Cardiac fibroblast (primary cell): ENCODE measurements around the gene F3.

Source experiments
- DNase-seq, 2 donors: peaks; one replicate each; pipeline versions ENCODE4 v3.0.0 to v3.0.0-alpha.2; 2010; ENCODE audit warnings: low read depth in 2 of 2
- H3K4me3 ChIP-seq, 2 donors: replicated peaks in 1 of 2; 1 replicate in 1 of 2; 2 replicates in 1 of 2; pipeline ENCODE4 v1.5.1; 2011; ENCODE audit warnings: low read depth in 2 of 2, low read length in 2 of 2, mild to moderate bottlenecking in 2 of 2, moderate library complexity in 1 of 2
- TF ChIP-seq, protein P1 (sequence below): IDR thresholded peaks from one replicate; pipeline ENCODE4 v1.5.1; 2011; ENCODE audit warnings: low read depth, mild to moderate bottlenecking, low read length, inconsistent platforms

Gene F3

DNA sequence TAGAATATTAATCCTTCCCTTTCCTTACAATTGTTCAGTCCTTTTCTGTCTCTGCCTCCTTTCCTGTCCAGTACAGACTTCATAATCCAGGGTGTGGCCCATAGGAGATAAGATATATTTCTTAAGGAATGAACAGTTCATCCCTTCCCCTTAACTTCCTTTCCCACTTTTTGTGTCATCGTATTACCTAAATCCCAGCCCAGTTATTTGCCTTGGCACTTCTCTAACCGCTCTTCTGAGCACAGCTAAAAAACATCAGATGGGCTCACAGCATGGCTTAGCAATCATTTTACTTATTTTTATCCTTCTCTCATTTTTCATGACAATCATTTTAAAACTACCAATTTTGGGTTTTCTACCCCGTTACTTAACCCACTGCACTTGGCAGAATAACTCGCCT, 39.6 kb downstream of the F3 start:
- H3K4me3 ChIP-seq, result no peak overlapping the region
- TF ChIP-seq, protein P1, sequence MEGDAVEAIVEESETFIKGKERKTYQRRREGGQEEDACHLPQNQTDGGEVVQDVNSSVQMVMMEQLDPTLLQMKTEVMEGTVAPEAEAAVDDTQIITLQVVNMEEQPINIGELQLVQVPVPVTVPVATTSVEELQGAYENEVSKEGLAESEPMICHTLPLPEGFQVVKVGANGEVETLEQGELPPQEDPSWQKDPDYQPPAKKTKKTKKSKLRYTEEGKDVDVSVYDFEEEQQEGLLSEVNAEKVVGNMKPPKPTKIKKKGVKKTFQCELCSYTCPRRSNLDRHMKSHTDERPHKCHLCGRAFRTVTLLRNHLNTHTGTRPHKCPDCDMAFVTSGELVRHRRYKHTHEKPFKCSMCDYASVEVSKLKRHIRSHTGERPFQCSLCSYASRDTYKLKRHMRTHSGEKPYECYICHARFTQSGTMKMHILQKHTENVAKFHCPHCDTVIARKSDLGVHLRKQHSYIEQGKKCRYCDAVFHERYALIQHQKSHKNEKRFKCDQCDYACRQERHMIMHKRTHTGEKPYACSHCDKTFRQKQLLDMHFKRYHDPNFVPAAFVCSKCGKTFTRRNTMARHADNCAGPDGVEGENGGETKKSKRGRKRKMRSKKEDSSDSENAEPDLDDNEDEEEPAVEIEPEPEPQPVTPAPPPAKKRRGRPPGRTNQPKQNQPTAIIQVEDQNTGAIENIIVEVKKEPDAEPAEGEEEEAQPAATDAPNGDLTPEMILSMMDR, result no peak
- peak in 1 of 2 donors; percentile 44 for DNase-seq

DNA sequence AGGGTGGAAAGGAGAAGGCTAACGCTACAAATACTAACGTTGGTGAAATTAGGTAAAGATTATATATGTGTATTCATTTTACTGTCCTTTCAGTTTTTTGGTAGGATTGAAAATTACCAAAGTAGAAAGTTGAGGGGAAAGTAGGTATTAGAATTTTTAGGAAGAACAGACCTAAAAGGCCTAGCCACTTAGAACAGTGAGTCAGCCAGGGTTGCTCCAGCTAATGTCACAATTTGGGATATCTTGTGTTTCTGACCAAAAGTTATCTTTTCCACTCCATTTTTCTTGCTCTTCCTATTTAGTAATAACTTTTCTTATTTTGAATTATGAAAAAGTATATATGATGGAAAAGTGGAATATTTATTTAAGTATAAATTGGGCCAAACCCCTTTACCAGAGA, 40.1 kb downstream of the F3 start:
- H3K4me3 ChIP-seq, result no peak overlapping the region
- peak in 1 of 2 donors; percentile 8 for DNase-seq
- TF ChIP-seq, protein P1, result no peak

DNA sequence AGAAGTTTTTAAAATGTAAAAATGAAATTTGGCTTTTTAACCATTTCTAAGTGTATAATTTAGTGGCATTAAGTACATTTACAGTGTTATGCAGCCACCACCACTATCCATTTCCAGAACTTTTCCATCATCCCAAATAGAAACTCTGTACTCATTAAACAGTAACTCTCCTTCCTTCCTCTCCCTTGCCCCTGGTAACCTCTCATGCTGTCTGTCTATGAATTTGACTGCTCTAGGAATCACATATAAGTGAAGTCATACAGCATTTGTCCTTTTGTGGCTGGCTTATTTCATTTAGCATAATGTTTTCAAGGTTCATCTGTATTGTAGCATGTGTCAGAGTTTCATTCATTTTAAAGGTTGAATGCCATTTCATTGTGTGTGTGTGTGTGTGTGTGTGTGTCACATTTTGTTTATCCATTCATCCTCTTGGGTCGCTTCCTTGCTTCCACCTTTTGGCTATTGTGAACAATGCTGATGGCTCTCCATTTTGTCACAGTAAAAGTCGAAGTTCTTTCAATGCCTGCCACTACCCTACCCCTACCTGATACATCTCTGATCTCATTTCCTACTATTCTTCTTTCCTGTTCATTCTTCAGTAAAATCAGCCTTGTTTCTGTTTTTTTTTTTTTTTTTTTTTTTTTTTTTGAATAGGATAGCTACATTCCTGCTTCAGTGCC, 45.3 kb downstream of the F3 start:
- H3K4me3 ChIP-seq, result no peak overlapping the region
- peak in 1 of 2 donors; percentile 12 for DNase-seq
- TF ChIP-seq, protein P1, result no peak

DNA sequence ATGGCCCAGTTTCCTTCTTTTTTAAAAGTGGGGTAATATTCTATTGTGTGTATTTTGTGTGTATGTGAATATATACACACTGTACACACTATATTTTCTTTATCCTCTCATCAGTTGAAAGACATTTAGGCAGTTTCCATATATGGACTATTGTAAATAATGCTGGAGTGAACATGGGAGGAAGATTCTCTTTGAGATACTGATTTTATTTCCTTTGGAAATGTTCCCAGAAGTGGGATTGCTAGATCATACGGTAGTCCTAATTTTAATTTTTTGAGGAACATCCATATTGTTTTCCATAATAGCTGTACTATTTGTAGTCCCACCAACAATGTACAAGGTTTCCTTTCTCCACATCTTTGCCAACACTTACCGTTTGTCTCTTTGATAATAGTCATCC, 51.0 kb downstream of the F3 start:
- TF ChIP-seq, protein P1, result no peak

DNA sequence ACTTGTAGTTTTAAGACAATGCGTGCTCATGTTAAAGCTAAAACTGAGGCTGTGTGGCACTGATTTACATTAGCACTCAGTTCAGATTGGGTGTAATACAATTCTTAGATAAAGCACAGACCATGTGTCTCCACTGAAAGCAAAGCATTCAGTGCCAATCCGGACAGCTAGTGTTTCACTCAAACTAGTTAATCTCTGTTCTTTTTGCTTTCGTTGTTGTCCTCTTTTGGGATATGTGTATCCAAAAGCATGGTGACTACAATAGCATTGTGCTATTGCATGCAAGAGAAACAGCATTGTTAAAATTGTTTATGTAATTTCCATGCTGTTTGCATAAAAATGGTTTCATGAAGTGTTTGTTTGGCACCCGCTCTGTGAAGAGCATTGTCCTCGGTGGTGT, 54.6 kb downstream of the F3 start:
- TF ChIP-seq, protein P1, result no peak

More for the DNA sequence above, 51.0 kb downstream of the F3 start:
- H3K4me3 ChIP-seq, result no peak overlapping the region
- no peak for DNase-seq

DNA sequence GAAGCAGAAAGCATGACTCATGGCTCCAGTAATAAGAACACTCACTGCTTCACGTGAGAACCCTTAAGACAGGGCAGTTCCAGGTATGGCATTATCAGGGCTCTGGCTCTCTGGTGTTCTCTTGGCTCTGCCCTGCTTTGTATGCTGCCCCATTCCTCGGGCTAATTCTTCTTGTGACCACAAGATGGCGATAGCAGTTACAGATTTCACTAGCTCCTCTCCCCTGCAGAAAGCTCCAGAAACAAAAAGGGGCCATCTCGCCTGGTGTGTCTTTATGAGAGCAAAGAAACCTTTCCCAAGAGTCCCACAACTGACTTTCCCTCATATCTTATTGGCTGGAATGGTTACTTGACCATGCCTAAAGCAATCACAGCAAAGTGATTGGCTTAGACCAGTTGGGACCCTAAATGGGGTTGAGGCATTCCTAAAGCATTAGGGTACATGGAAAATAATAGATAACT, 60.1 kb downstream of the F3 start:
- peak; percentile 81 to 83 for DNase-seq
- H3K4me3 ChIP-seq, result no peak overlapping the region
- TF ChIP-seq, protein P1, result peak; percentile 85

More for the DNA sequence above, 54.6 kb downstream of the F3 start:
- no peak overlapping the region for H3K4me3 ChIP-seq
- DNase-seq, result no peak
